OCI-LY3 (cell line): ENCODE data around the gene CNTN1.

Experiments used
- CTCF ChIP-seq: fragments of 200-600, 300-600 bp; sonication (generic); IDR thresholded peaks from 2 replicates; pipeline ENCODE4 v1.5.1; 2014; ENCODE audit warnings: antibody characterized with exemption, low read length, low read depth
- EZH2phosphoT487 ChIP-seq: fragments of 200-600 bp; shearing (Covaris generic); IDR thresholded peaks from 2 replicates; pipeline ENCODE4 v1.6.1; 2018; ENCODE audit warnings: antibody characterized with exemption, mixed run types, low read depth

- no peak for TF ChIP-seq CTCF
- TF ChIP-seq EZH2phosphoT487: no peak
Observed at GRCh38 chr12:40903040-40903439, 210.8 kb downstream of the CNTN1 start.
